Measurements from ENCODE around the gene HIPK3. TPM values are rescaled to one million over a fixed set of nuclear protein-coding genes. Genes with fewer than 3 reads are reported as not detected.

The HIPK3 gene
- 100 to 1,000 TPM in 3 of 4 donors, 10 to 100 TPM in 1; 89.1 to 118 (median 107) TPM for total RNA-seq

- peak within 1 kb of the TSS; percentile 99 for H3K4me3 ChIP-seq (ENCODE audit: low read depth, poor library complexity, severe bottlenecking)
- intact Hi-C loops (cut with DNase I; ENCODE audit: low total_unique reads), result no loop called here
- DNase-seq (ENCODE audit: low spot score in 2 of 2), result peak; percentile 76 to 95
- WGBS, 2 donors, result 0 to 10% methylated on average over 2 to 22 of the region's 85 CpGs
- TF ChIP-seq CTCF (IDR thresholded peaks at IDR 0.05) (no peak), POLR2A (IDR thresholded peaks at IDR 0.05) (peak in 1 of 2 donors; percentile 61)
Observed at GRCh38 chr11:33257160-33257896, at the start of gene HIPK3. Gene HIPK3, plus strand, starts transcription at chr11:33257381.

- TF ChIP-seq POLR2A (IDR thresholded peaks at IDR 0.05), result no peak
- no peak for TF ChIP-seq CTCF (IDR thresholded peaks at IDR 0.05)
- intact Hi-C loops (cut with DNase I; ENCODE audit: low total_unique reads), result no loop called here
- H3K4me3 ChIP-seq (ENCODE audit: low read depth, poor library complexity, severe bottlenecking), result no peak overlapping the region
- DNase-seq (ENCODE audit: low spot score in 2 of 2), result no peak
- 61 to 66% methylated on average over 4 of the region's 4 CpGs for WGBS, 2 donors
Observed at GRCh38 chr11:33207408-33207985, 49.7 kb upstream of the HIPK3 start.

GRCh38 chr11:33208150-33208549, 49.0 kb upstream of the HIPK3 start:
- no peak overlapping the region for H3K4me3 ChIP-seq (ENCODE audit: low read depth, poor library complexity, severe bottlenecking)
- 85 to 94% methylated on average over 1 of the region's 1 CpG for WGBS, 2 donors
- intact Hi-C loops (cut with DNase I; ENCODE audit: low total_unique reads), result no loop called here
- no peak for TF ChIP-seq CTCF (IDR thresholded peaks at IDR 0.05)
- no peak for TF ChIP-seq POLR2A (IDR thresholded peaks at IDR 0.05)
- DNase-seq (ENCODE audit: low spot score in 2 of 2), result no peak

- intact Hi-C loops (cut with DNase I; ENCODE audit: low total_unique reads), result no loop called here
- TF ChIP-seq POLR2A (IDR thresholded peaks at IDR 0.05) (no peak), CTCF (IDR thresholded peaks at IDR 0.05) (no peak)
- H3K4me3 ChIP-seq (ENCODE audit: low read depth, poor library complexity, severe bottlenecking), result no peak overlapping the region
- no peak for DNase-seq (ENCODE audit: low spot score in 2 of 2)
- WGBS, 2 donors, result 77 to 80% methylated on average over 3 of the region's 3 CpGs
Observed at GRCh38 chr11:33211153-33211552, 46.0 kb upstream of the HIPK3 start.

GRCh38 chr11:33211580-33211979, 45.6 kb upstream of the HIPK3 start:
- TF ChIP-seq CTCF (IDR thresholded peaks at IDR 0.05) (no peak), POLR2A (IDR thresholded peaks at IDR 0.05) (no peak)
- no peak overlapping the region for H3K4me3 ChIP-seq (ENCODE audit: low read depth, poor library complexity, severe bottlenecking)
- intact Hi-C loops (cut with DNase I; ENCODE audit: low total_unique reads), result no loop called here
- 60 to 63% methylated on average over 5 of the region's 5 CpGs for WGBS, 2 donors
- no peak for DNase-seq (ENCODE audit: low spot score in 2 of 2)
